ENCODE data around the gene COL27A1.

COL27A1 gene

GRCh38 chr9:114155263-114155994 lies at the start of gene COL27A1:
Gene COL27A1, plus strand, starts transcription at chr9:114155537. Its CDS starts 414 bp downstream, at chr9:114155951.
- peak; percentile 40 for DNase-seq (ENCODE audit: low spot score)

GRCh38 chr9:114107286-114108001 lies 47.9 kb upstream of the COL27A1 start:
- no peak for DNase-seq (ENCODE audit: low spot score)

- DNase-seq (ENCODE audit: low spot score) = peak; percentile 70
Measured at GRCh38 chr9:114108016-114108833, 47.1 kb upstream of the COL27A1 start.

- no peak for DNase-seq (ENCODE audit: low spot score)
Measured at GRCh38 chr9:114109124-114109523, 46.2 kb upstream of the COL27A1 start.

GRCh38 chr9:114110180-114110579 lies 45.2 kb upstream of the COL27A1 start:
- no peak for DNase-seq (ENCODE audit: low spot score)

GRCh38 chr9:114112325-114112724 lies 43.0 kb upstream of the COL27A1 start:
- DNase-seq (ENCODE audit: low spot score) = no peak

- no peak for DNase-seq (ENCODE audit: low spot score)
Measured at GRCh38 chr9:114112778-114113584, 42.4 kb upstream of the COL27A1 start.

GRCh38 chr9:114114364-114114763 lies 41.0 kb upstream of the COL27A1 start:
- DNase-seq (ENCODE audit: low spot score) = no peak

GRCh38 chr9:114115654-114116125 lies 39.6 kb upstream of the COL27A1 start:
- DNase-seq (ENCODE audit: low spot score) = no peak

GRCh38 chr9:114116126-114116747 lies 39.1 kb upstream of the COL27A1 start:
- DNase-seq (ENCODE audit: low spot score) = no peak

GRCh38 chr9:114117614-114117995 lies 37.7 kb upstream of the COL27A1 start:
- no peak for DNase-seq (ENCODE audit: low spot score)

GRCh38 chr9:114117996-114118830 lies 37.1 kb upstream of the COL27A1 start:
- peak; percentile 10 for DNase-seq (ENCODE audit: low spot score)

- no peak for DNase-seq (ENCODE audit: low spot score)
Measured at GRCh38 chr9:114119242-114120191, 35.8 kb upstream of the COL27A1 start.

GRCh38 chr9:114120192-114121014 lies 34.9 kb upstream of the COL27A1 start:
- DNase-seq (ENCODE audit: low spot score) = no peak

GRCh38 chr9:114121227-114122135 lies 33.9 kb upstream of the COL27A1 start:
- DNase-seq (ENCODE audit: low spot score) = no peak

GRCh38 chr9:114122136-114123027 lies 33.0 kb upstream of the COL27A1 start:
- DNase-seq (ENCODE audit: low spot score) = no peak
